Lower leg skin (tissue), 4 donors: Measurements from ENCODE around the gene DUOX1. TPM values are rescaled to one million over a fixed set of nuclear protein-coding genes. Genes with fewer than 3 reads are reported as not detected.
A peak's percentile ranks its signal among the peaks of the same experiment; 100 is the strongest.

Source experiments
- DNase-seq, 2 donors: peaks; one replicate each; pipeline ENCODE4 v3.0.0-alpha.2; 2019; ENCODE audit warnings: low spot score in 2 of 2
- H3K4me3 ChIP-seq: fragments of 200-600 bp; sonication (generic); 2 replicates; pipeline ENCODE4 v1.5.1; 2017; ENCODE audit warnings: mild to moderate bottlenecking, low read depth; ENCODE audit not compliant: poor library complexity, severe bottlenecking
- POLR2A ChIP-seq, 2 donors: fragments of 450-650 bp; IDR thresholded peaks; one replicate each; pipeline ENCODE4 v1.6.1; 2016 to 2017; ENCODE audit warnings: antibody characterized with exemption in 2 of 2, mild to moderate bottlenecking in 1 of 2, moderate library complexity in 1 of 2
- WGBS, 2 donors: methylation state at CpG; one replicate each; pipeline ENCODE4 v1.1.5; 2018; 5-methylcytosine and 5-hydroxymethylcytosine counted together
- intact Hi-C: fragments of 100-400 bp; cut with DNase I; formaldehyde crosslinking; loops from one replicate; pipeline ENCODE4 v1.15.0; 2023; ENCODE audit warnings: low total_unique reads
- total RNA-seq, 4 donors: library from RNA; depleted of rRNA; stranded (reverse); fragments of >200 nt; gene quantifications; one replicate each; pipeline ENCODE4 v1.1.0, GENCODE V29; 2016
- TF ChIP-seq, protein P1 (sequence below), 3 donors: fragments of 450-650 bp; IDR thresholded peaks; one replicate each; pipeline ENCODE4 v1.5.1; 2016; ENCODE audit warnings: antibody characterized with exemption in 3 of 3, mild to moderate bottlenecking in 3 of 3, moderate library complexity in 2 of 3

The DUOX1 gene
- total RNA-seq, 4 donors from 2014 or later: 90.1 to 162 (median 114) TPM

DNA sequence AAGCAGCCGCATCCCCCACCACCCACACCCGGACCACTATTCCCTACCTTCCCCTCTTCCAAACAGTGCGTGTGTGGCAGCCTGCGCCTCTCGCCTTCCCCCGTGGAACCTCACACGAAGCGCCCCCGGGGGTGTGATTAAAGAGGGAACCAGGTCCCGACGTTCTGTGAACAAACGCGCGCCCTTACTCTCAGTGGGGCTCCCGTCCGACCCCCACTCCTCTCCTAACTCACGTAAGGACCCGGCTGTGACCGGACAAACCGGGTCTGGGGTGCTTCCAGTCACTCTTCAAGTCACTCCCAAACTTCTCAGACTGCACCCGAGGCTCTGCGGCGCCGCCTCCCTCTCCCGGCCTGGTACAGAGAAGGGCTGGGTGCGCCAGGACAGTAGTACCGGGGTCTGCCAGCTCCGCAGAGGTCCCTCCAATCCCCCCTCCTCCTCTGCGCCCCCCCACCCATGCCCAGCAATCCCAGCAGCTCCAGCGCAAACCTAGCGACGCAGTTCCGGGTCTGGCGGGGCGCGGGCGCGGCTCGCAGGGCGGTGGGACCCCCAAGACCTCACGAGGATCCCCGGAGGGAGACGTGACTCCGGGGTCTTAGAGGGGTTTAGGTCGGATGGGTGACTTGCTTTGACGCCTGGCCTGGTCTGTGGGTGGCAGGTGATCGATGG, 689 bp upstream of the DUOX1 start:
- DNase-seq: no peak
- intact Hi-C loops: no loop called here
- WGBS, 2 donors: 3 to 4% methylated on average over 37 to 46 of the region's 47 CpGs
- TF ChIP-seq, protein P1, sequence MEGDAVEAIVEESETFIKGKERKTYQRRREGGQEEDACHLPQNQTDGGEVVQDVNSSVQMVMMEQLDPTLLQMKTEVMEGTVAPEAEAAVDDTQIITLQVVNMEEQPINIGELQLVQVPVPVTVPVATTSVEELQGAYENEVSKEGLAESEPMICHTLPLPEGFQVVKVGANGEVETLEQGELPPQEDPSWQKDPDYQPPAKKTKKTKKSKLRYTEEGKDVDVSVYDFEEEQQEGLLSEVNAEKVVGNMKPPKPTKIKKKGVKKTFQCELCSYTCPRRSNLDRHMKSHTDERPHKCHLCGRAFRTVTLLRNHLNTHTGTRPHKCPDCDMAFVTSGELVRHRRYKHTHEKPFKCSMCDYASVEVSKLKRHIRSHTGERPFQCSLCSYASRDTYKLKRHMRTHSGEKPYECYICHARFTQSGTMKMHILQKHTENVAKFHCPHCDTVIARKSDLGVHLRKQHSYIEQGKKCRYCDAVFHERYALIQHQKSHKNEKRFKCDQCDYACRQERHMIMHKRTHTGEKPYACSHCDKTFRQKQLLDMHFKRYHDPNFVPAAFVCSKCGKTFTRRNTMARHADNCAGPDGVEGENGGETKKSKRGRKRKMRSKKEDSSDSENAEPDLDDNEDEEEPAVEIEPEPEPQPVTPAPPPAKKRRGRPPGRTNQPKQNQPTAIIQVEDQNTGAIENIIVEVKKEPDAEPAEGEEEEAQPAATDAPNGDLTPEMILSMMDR (IDR thresholded peaks at IDR 0.05): no peak
- TF ChIP-seq POLR2A (IDR thresholded peaks at IDR 0.05): no peak
- peak overlapping the region; percentile 39 for H3K4me3 ChIP-seq

DNA sequence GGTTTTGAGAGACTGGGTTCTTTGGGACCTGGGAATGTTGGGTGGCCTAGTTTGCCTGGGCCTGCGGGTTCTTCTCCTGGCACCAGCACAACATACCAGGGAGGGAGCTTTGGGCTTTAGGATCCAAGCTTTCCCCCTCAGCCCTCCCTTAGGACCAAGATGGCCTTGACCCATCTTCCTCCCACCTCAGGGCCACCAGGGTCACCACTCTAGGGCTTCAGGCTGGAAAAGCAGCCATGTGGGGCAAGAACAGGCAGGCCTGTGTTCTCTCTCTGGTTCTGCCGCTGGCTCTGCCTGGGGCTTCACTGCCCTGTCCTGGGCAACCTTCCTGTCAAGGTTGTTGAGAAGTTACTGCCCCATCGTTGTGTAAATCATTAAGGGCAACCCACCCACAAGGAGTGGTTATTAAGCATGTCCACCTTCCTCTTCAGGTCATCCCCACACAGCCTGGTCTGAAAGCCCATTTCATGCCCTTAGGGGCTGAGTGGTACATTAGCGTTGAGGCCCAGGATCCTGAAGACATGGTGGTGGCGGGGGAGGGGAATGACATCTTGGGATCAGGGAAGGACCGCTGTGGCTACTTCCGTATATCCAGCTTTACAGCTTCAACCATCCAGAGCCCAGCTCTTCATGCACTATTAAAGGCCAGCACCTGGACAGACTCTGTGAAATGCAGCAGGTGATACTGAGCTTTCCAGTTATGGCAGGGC, 652 bp downstream of the DUOX1 start:
- intact Hi-C loops: no loop called here
- H3K4me3 ChIP-seq: no peak overlapping the region
- WGBS, 2 donors: 71 to 74% methylated on average over 7 of the region's 7 CpGs
- TF ChIP-seq, protein P1 (IDR thresholded peaks at IDR 0.05): no peak
- TF ChIP-seq POLR2A (IDR thresholded peaks at IDR 0.05): no peak
- DNase-seq: no peak

DNA sequence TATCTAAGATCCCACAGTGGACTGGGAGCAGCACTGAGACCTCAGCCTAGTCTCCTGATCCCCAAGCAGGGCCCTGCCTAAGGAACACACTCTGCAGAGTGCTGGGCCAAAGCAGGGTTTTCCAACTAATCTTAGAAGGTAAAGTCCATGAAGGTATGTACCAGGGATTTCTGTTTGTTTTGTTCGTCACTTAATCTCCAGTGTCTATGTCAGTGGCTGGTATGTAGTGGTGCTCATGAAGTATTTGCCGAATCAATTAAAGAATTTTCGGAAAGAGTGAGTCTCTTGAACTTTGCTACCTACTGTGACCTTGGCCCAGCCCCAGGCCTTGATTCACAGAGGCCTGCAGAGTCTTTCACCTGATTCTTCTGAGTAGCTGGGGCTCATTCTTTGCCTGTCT, 1.7 kb downstream of the DUOX1 start:
- intact Hi-C loops: no loop called here
- WGBS, 2 donors: 85 to 91% methylated on average over 3 of the region's 3 CpGs
- DNase-seq: no peak
- TF ChIP-seq, protein P1 (IDR thresholded peaks at IDR 0.05): no peak
- no peak for TF ChIP-seq POLR2A (IDR thresholded peaks at IDR 0.05)
- no peak overlapping the region for H3K4me3 ChIP-seq

DNA sequence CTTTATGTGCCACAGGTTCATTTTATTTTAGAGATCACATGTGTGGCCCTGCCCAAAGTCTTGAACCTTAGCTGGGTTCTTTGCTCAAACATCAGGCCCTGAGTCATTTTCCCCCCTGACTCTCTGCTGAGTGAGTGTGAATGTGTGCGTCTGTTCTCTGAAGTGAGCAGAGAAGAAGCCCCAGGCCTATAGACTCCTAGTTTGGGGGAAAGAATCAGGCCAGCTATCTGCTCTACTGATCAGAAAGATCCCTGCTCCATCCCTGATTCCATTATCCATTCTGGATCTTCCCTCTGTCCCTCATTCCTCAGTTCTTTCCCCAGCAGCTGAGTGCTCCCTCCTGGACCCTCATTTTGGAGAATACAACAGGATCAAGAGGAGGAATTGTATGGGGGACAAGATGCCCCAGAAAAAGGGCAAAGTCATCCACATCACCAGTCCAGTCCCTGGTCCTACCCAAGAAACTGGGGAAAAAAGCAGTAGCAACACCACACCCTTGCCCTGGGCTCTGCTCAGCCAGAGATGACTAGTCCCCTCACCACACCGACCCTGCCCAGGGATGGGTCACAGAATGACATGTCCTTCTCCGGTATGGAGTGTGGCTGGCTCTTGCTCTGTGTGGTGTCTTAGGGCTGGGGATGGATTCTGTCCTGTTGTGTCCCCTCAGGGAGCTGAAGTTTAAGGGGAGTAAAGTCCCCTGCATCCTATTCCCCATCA, 3.2 kb downstream of the DUOX1 start:
- no peak for DNase-seq
- TF ChIP-seq, protein P1 (IDR thresholded peaks at IDR 0.05): no peak
- TF ChIP-seq POLR2A (IDR thresholded peaks at IDR 0.05): no peak
- intact Hi-C loops: no loop called here
- 58 to 62% methylated on average over 3 of the region's 3 CpGs for WGBS, 2 donors
- no peak overlapping the region for H3K4me3 ChIP-seq

DNA sequence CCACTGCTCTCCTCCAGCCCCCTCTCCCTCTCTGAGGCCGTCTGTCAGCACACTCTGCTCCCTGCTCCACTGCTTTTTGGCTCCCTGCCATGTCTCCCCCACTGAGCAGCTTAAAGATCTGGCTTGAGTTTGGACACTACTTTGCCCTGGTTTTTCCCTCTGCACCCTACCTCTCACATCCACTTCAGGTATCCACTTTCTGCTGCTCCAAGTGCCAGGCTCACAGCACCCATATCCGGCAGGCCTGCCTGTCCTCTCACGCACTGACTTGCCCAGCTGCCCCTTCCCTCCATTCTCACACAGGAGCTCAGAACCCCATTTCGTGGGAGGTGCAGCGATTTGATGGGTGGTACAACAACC, 3.7 kb downstream of the DUOX1 start:
- intact Hi-C loops: no loop called here
- 49 to 50% methylated on average over 5 of the region's 5 CpGs for WGBS, 2 donors
- H3K4me3 ChIP-seq: no peak overlapping the region
- no peak for DNase-seq
- TF ChIP-seq, protein P1 (IDR thresholded peaks at IDR 0.05): no peak
